ENCODE measurements around the gene ENOX1.

The ENOX1 gene

DNA sequence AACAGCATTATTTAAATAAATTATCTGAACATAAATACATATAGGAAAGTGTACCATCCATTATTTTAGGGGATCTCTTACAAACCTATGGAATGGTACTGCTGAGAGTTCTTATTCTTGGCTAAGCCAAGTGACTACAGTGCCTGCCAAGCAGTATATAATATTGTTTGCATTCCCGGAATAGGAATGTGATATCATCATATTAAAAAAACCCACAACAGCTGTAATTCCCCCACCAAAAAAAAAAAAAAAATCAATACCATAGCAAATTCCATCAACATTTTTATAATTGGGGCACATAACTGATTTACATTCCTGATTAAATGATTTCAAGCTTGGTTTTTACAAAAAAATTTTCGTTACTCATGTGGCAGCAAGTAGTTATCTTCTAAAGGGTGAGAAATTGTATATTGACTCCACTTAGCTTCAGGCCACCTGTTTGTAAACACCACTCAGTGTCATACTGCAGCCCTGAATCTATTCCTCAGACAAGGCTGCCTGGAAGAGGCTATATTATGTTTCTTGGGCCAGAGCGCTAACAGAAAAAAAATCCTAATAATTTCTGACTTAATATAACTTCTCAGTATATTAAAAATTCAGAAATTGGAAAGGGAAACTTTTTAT, 485.3 kb downstream of the ENOX1 start:
- no peaks in the 10 kb centered on the region for H3K4me1 ChIP-seq (ENCODE audit: insufficient read depth, low read length)
- no peaks in the 10 kb centered on the region for H4K20me1 ChIP-seq (ENCODE audit: insufficient read depth, low read length)
- H3K27me3 ChIP-seq (ENCODE audit: insufficient read depth, low read length, poor library complexity) = peaks cover 30% of the 10 kb centered on the region
- no peaks in the 10 kb centered on the region for H3K36me3 ChIP-seq (ENCODE audit: insufficient read depth, low read length)
- ATAC-seq (ENCODE audit: insufficient read depth, low read depth) = no peak
- no peak overlapping the region for H3K9ac ChIP-seq (ENCODE audit: low read depth, low read length)
- H2AFZ ChIP-seq (ENCODE audit: low read depth, low read length) = no peak overlapping the region
- no peak overlapping the region for H3K4me2 ChIP-seq (ENCODE audit: insufficient read depth, low read length)
- H3K27ac ChIP-seq (ENCODE audit: low read length) = no peak overlapping the region
- DNase-seq = no peak
- H3K4me3 ChIP-seq (ENCODE audit: low read depth in 1 of 2, low read length in 2 of 2) = no peak overlapping the region
- H3K79me2 ChIP-seq (ENCODE audit: insufficient read depth, low read length) = no peaks in the 10 kb centered on the region
- TF ChIP-seq, protein P1, sequence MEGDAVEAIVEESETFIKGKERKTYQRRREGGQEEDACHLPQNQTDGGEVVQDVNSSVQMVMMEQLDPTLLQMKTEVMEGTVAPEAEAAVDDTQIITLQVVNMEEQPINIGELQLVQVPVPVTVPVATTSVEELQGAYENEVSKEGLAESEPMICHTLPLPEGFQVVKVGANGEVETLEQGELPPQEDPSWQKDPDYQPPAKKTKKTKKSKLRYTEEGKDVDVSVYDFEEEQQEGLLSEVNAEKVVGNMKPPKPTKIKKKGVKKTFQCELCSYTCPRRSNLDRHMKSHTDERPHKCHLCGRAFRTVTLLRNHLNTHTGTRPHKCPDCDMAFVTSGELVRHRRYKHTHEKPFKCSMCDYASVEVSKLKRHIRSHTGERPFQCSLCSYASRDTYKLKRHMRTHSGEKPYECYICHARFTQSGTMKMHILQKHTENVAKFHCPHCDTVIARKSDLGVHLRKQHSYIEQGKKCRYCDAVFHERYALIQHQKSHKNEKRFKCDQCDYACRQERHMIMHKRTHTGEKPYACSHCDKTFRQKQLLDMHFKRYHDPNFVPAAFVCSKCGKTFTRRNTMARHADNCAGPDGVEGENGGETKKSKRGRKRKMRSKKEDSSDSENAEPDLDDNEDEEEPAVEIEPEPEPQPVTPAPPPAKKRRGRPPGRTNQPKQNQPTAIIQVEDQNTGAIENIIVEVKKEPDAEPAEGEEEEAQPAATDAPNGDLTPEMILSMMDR (IDR thresholded peaks at IDR 0.05; ENCODE audit: borderline replicate concordance, extremely low read depth, low read length, poor library complexity, severe bottlenecking) = no peak
- TF ChIP-seq EZH2 (IDR thresholded peaks at IDR 0.05; ENCODE audit: borderline replicate concordance, low read depth, low read length, severe bottlenecking) = no peak
- H3K9me3 ChIP-seq (ENCODE audit: insufficient read depth, low read length, severe bottlenecking) = no peaks in the 10 kb centered on the region

DNA sequence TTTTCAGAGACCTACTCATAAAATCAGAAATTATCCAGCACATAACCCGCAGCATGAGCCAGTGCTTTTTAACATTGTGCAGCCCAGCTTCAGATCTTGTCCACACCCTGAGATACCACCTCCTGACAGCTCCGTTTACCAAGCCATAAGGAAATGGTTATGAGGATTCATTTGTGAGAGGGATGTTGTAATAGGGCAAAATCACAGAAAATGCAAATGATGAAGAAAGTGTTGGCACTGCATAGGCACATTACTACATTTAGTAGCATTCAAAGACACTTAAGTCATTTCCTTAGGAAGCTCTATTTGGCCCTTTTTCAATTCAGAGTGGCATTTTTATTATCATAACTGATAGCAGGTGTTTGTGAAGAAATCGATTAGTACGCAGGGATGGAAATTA, 485.9 kb downstream of the ENOX1 start:
- H3K4me3 ChIP-seq (ENCODE audit: low read depth in 1 of 2, low read length in 2 of 2) = no peak overlapping the region
- H3K79me2 ChIP-seq (ENCODE audit: insufficient read depth, low read length) = no peaks in the 10 kb centered on the region
- DNase-seq (no peak), ATAC-seq (ENCODE audit: insufficient read depth, low read depth) (no peak)
- no peak overlapping the region for H3K4me2 ChIP-seq (ENCODE audit: insufficient read depth, low read length)
- no peaks in the 10 kb centered on the region for H3K4me1 ChIP-seq (ENCODE audit: insufficient read depth, low read length)
- H3K9me3 ChIP-seq (ENCODE audit: insufficient read depth, low read length, severe bottlenecking) = no peaks in the 10 kb centered on the region
- no peak overlapping the region for H2AFZ ChIP-seq (ENCODE audit: low read depth, low read length)
- no peaks in the 10 kb centered on the region for H4K20me1 ChIP-seq (ENCODE audit: insufficient read depth, low read length)
- H3K36me3 ChIP-seq (ENCODE audit: insufficient read depth, low read length) = no peaks in the 10 kb centered on the region
- H3K27me3 ChIP-seq (ENCODE audit: insufficient read depth, low read length, poor library complexity) = peaks cover 24% of the 10 kb centered on the region
- no peak overlapping the region for H3K9ac ChIP-seq (ENCODE audit: low read depth, low read length)
- TF ChIP-seq, protein P1 (IDR thresholded peaks at IDR 0.05; ENCODE audit: borderline replicate concordance, extremely low read depth, low read length, poor library complexity, severe bottlenecking) = no peak
- no peak for TF ChIP-seq EZH2 (IDR thresholded peaks at IDR 0.05; ENCODE audit: borderline replicate concordance, low read depth, low read length, severe bottlenecking)
- H3K27ac ChIP-seq (ENCODE audit: low read length) = no peak overlapping the region

- Histone ChIP-seq H3K27me3 (ENCODE audit: insufficient read depth, low read length, poor library complexity) (peaks cover 22% of the 10 kb centered on the region), H3K4me2 (ENCODE audit: insufficient read depth, low read length) (no peak overlapping the region), H3K9ac (ENCODE audit: low read depth, low read length) (no peak overlapping the region), H3K79me2 (ENCODE audit: insufficient read depth, low read length) (no peaks in the 10 kb centered on the region), H3K36me3 (ENCODE audit: insufficient read depth, low read length) (no peaks in the 10 kb centered on the region), H3K4me3 (ENCODE audit: low read depth in 1 of 2, low read length in 2 of 2) (no peak overlapping the region), H3K9me3 (ENCODE audit: insufficient read depth, low read length, severe bottlenecking) (no peaks in the 10 kb centered on the region), H3K27ac (ENCODE audit: low read length) (no peak overlapping the region), H4K20me1 (ENCODE audit: insufficient read depth, low read length) (no peaks in the 10 kb centered on the region), H3K4me1 (ENCODE audit: insufficient read depth, low read length) (no peaks in the 10 kb centered on the region), H2AFZ (ENCODE audit: low read depth, low read length) (no peak overlapping the region)
- TF ChIP-seq, protein P1 (IDR thresholded peaks at IDR 0.05; ENCODE audit: borderline replicate concordance, extremely low read depth, low read length, poor library complexity, severe bottlenecking) = no peak
- no peak for TF ChIP-seq EZH2 (IDR thresholded peaks at IDR 0.05; ENCODE audit: borderline replicate concordance, low read depth, low read length, severe bottlenecking)
- no peak for ATAC-seq (ENCODE audit: insufficient read depth, low read depth)
- DNase-seq = no peak
Measured at GRCh38 chr13:43299374-43299773, 487.4 kb downstream of the ENOX1 start.
